Epithelial cell of proximal tubule (primary cell): ENCODE data around the gene CDC42EP3. TPM values are rescaled to one million over a fixed set of nuclear protein-coding genes. Genes with fewer than 3 reads are reported as not detected.
A peak's percentile ranks its signal among the peaks of the same experiment; 100 is the strongest.

ENCODE experiments used
- DNase-seq: peaks from one replicate; pipeline ENCODE4 v3.0.0-alpha.2; 2011; ENCODE audit warnings: low read depth
- H3K4me3 ChIP-seq: 2 replicates; pipeline ENCODE4 v1.5.1; 2011; ENCODE audit warnings: low read depth, mild to moderate bottlenecking, low read length
- total RNA-seq: library from RNA; depleted of rRNA; stranded (reverse); fragments of >200 nt; gene quantifications from 2 replicates; pipeline ENCODE4 v1.2.3, GENCODE V29; 2015
- TF ChIP-seq, protein P1 (sequence below): conservative IDR thresholded peaks from 2 replicates; pipeline ENCODE4 v1.5.1; 2012; ENCODE audit warnings: low read depth, mild to moderate bottlenecking, low read length

The CDC42EP3 gene
- total RNA-seq, 1 donor from 2014 or later, result 30.0 TPM

DNA sequence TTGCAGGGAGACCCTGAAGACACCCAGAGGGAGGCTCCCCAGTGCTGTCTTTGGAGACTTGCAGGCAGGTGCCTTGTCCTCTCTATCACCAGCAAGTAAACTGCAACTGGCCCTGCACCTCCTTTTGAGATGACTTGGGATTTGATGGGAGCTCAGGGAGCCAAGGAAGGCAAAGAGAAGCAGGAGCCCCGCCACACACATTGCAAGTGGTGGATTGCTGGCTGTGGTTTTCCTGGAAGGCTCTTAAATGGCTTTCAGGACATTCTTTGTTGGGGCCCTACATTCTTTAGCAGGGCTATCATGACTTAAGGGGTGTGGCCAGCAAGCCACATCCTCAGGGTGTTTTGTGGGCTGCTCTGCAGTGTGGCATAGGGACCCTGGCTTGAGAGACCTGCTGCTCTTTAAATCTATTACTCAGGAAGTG is 39.9 kb upstream of the CDC42EP3 start:
- peak; percentile 52 for DNase-seq
- H3K4me3 ChIP-seq, result no peak overlapping the region
- TF ChIP-seq, protein P1, sequence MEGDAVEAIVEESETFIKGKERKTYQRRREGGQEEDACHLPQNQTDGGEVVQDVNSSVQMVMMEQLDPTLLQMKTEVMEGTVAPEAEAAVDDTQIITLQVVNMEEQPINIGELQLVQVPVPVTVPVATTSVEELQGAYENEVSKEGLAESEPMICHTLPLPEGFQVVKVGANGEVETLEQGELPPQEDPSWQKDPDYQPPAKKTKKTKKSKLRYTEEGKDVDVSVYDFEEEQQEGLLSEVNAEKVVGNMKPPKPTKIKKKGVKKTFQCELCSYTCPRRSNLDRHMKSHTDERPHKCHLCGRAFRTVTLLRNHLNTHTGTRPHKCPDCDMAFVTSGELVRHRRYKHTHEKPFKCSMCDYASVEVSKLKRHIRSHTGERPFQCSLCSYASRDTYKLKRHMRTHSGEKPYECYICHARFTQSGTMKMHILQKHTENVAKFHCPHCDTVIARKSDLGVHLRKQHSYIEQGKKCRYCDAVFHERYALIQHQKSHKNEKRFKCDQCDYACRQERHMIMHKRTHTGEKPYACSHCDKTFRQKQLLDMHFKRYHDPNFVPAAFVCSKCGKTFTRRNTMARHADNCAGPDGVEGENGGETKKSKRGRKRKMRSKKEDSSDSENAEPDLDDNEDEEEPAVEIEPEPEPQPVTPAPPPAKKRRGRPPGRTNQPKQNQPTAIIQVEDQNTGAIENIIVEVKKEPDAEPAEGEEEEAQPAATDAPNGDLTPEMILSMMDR, result no peak

DNA sequence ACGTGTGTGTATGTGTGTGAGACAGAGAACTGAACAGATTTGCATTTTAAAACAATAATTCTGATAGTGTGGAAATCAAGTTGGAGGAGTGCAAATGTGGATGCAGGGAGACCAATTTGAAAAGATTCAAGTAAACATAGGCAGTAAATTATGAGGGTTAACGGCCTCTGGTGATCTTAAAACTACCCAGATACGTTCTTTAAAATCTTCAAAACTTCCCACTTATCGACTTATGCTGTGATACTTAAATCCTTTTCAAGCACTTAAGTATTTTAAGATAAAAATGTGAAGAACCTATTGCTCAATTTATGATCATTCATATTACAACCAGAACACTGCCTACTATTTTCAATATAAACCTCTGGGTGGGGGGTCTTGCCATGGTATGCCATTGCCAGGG is 37.7 kb upstream of the CDC42EP3 start:
- TF ChIP-seq, protein P1, result no peak
- H3K4me3 ChIP-seq, result no peak overlapping the region

DNA sequence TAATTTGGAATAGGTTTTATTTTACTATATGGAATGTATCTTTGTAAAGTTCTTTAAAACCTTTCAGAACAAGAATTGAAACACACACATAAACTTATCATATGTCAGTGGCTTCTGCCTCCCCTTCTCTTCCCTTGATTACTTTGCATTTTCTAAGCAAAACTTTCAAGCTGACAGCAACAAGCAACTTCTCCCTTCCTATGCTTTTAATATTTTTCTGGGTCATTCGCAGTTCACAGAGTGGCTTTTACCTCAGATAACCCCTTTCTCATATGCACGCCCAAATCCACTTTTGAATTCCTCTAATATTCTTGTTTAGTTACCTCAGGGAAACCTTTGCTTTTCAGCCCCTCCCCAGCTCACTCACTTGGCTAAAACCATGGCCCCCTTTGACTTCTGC is 36.7 kb upstream of the CDC42EP3 start:
- TF ChIP-seq, protein P1, result no peak
- no peak overlapping the region for H3K4me3 ChIP-seq
- no peak for DNase-seq

More for the DNA sequence above, 37.7 kb upstream of the CDC42EP3 start:
- no peak for DNase-seq

DNA sequence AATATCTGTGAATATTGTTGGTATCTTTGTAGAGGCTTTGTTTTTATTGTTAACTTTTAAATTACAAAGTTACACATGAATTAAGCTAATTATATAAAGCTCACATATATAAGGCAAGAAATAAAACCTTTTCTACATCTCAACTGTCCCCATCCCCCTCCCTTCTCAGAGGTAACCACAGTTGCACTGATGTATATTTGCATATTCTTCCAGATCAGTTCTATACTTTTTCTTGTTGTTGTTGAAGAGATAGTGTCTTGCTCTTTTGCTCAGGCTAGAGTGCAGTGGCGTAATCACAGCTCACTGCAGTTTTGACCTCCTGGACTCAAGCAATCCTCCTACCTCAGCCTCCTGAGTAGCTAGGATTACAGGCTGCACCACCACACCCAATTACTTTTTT is 36.0 kb upstream of the CDC42EP3 start:
- TF ChIP-seq, protein P1, result no peak
- DNase-seq, result no peak
- H3K4me3 ChIP-seq, result no peak overlapping the region

DNA sequence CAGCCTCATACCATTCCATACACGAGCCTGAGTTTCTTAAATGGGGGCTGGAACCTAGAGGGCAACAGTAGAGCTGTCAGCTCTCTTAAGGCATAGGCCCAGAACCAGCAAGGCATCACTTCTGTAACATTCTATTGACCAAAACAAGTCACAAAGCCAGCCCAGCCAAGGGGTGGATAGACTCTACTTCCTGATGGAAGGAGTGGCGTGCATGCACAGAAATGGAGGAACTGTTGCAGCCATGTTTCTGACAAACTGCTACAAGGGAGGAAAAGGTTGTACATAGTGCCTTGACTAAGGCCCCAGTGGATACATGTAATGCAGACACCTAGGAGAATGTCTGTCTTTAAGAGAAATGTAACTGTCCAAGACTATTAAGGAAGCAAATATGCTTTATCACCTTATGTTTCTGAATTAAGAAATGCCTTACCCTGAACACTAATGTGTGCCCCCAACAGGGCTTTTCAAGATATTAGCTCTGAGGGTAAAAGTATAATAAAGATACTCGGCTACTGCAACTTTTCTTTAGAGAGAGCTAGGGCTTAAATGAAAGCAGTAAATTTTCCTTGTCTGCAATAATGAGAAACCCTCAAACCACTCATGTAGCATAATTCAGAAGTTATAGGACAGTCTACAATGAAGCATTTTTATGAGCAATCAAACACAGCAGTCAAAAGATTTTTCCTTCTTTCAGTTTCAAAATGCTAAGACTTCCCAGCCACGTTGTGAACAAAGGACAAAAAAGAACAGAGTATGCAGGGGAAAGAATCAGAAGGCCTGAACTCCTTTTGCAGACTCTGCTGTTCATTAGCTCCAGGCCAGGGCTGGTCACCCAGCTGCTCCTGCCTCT is 35.1 kb upstream of the CDC42EP3 start:
- H3K4me3 ChIP-seq, result no peak overlapping the region
- DNase-seq, result no peak
- TF ChIP-seq, protein P1, result no peak

DNA sequence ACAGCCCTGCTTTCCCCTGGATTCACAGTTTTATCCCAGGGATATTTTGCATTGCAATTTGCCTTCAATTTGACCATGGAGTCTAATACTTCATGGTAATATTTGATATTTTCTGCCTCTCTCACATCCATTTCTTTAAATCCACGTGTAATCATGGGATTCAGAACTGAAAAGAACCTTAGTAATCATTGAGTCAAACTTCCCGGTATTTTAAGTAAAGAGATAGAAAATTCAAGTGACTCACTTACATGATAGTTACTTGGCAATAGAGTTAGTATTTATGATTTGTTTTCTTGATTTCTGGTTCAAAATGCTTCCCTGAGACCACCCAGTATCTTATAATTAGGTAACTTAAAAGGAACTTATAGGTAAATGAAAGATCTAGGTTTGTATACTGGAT is 33.7 kb upstream of the CDC42EP3 start:
- DNase-seq, result no peak
- TF ChIP-seq, protein P1, result no peak

More for the DNA sequence above, 33.7 kb upstream of the CDC42EP3 start:
- no peak overlapping the region for H3K4me3 ChIP-seq
